GM19397 (cell line): ENCODE measurements around the gene EPHB3.

Experiments used
- ATAC-seq: cut with Tn5 transposase; IDR thresholded peaks from one replicate; pipeline ENCODE4 v1.9.1; 2021; ENCODE audit warnings: mild to moderate bottlenecking, moderate library complexity; ENCODE audit not compliant: unreplicated experiment

The EPHB3 gene

GRCh38 chr3:184578218-184578617, 16.6 kb downstream of the EPHB3 start:
- ATAC-seq, result no peak

- no peak for ATAC-seq
Observed at GRCh38 chr3:184578822-184579221, 17.2 kb downstream of the EPHB3 start.

- no peak for ATAC-seq
Observed at GRCh38 chr3:184579513-184579912, 17.9 kb downstream of the EPHB3 start.

- no peak for ATAC-seq
Observed at GRCh38 chr3:184580376-184580775, 18.8 kb downstream of the EPHB3 start.

GRCh38 chr3:184581331-184581855, 19.8 kb downstream of the EPHB3 start:
- no peak for ATAC-seq

GRCh38 chr3:184582646-184583577, 21.3 kb downstream of the EPHB3 start:
- no peak for ATAC-seq

- no peak for ATAC-seq
Observed at GRCh38 chr3:184583578-184584451, 22.2 kb downstream of the EPHB3 start.

- no peak for ATAC-seq
Observed at GRCh38 chr3:184584464-184584891, 22.9 kb downstream of the EPHB3 start.

- no peak for ATAC-seq
Observed at GRCh38 chr3:184585545-184585944, 24.0 kb downstream of the EPHB3 start.

GRCh38 chr3:184586851-184587250, 25.3 kb downstream of the EPHB3 start:
- ATAC-seq, result no peak

GRCh38 chr3:184588776-184589175, 27.2 kb downstream of the EPHB3 start:
- no peak for ATAC-seq

GRCh38 chr3:184590795-184591194, 29.2 kb downstream of the EPHB3 start:
- ATAC-seq, result no peak

GRCh38 chr3:184591789-184592188, 30.2 kb downstream of the EPHB3 start:
- ATAC-seq, result no peak

- no peak for ATAC-seq
Observed at GRCh38 chr3:184592371-184593219, 31.0 kb downstream of the EPHB3 start.

- ATAC-seq, result no peak
Observed at GRCh38 chr3:184593220-184593927, 31.8 kb downstream of the EPHB3 start.

GRCh38 chr3:184593928-184594303, 32.3 kb downstream of the EPHB3 start:
- ATAC-seq, result no peak

- ATAC-seq, result no peak
Observed at GRCh38 chr3:184594371-184595001, 32.9 kb downstream of the EPHB3 start.

GRCh38 chr3:184595726-184596125, 34.1 kb downstream of the EPHB3 start:
- no peak for ATAC-seq

GRCh38 chr3:184596233-184596632, 34.6 kb downstream of the EPHB3 start:
- no peak for ATAC-seq
